ENCODE measurements around the gene GPI. TPM values are rescaled to one million over a fixed set of nuclear protein-coding genes. Genes with fewer than 3 reads are reported as not detected.

The GPI gene
- total RNA-seq, 1 experiment from 2014 or later, result 370 TPM

- Histone ChIP-seq H3K27ac (ENCODE audit: low read length) (no peak overlapping the region), H3K9me3 (ENCODE audit: control insufficient read depth, insufficient read depth, low read depth, low read length) (no peaks in the 10 kb centered on the region), H3K27me3 (ENCODE audit: control insufficient read depth, insufficient read depth, low read length) (no peaks in the 10 kb centered on the region), H3K4me1 (ENCODE audit: control insufficient read depth, insufficient read depth, low read length) (no peaks in the 10 kb centered on the region), H3K36me3 (ENCODE audit: control insufficient read depth, insufficient read depth, low read length) (peaks cover 9% of the 10 kb centered on the region; the same call in 1 of the 2 replicates), H3K4me3 (ENCODE audit: low read depth in 2 of 2, low read length in 2 of 2) (no peak overlapping the region)
- CTCF ChIA-PET, result no interaction called here
- ATAC-seq, result no peak
- BruUV-seq (replicated peaks), result no TSS peak
- POLR2A ChIA-PET, result no interaction called here
- no peak for TF ChIP-seq POLR2AphosphoS5 (IDR thresholded peaks at IDR 0.05; ENCODE audit: low read depth, low read length)
- TF ChIP-seq TCF7L2 (IDR thresholded peaks at IDR 0.05; ENCODE audit: low read depth, low read length), result no peak
- TF ChIP-seq REST (IDR thresholded peaks at IDR 0.05; ENCODE audit: insufficient read depth in 1 of 2, low read depth in 2 of 2, low read length in 1 of 2), result no peak
- TF ChIP-seq SIN3A (IDR thresholded peaks at IDR 0.05; ENCODE audit: borderline replicate concordance, insufficient read depth, low read depth, low read length), result no peak
- TF ChIP-seq, protein P1, sequence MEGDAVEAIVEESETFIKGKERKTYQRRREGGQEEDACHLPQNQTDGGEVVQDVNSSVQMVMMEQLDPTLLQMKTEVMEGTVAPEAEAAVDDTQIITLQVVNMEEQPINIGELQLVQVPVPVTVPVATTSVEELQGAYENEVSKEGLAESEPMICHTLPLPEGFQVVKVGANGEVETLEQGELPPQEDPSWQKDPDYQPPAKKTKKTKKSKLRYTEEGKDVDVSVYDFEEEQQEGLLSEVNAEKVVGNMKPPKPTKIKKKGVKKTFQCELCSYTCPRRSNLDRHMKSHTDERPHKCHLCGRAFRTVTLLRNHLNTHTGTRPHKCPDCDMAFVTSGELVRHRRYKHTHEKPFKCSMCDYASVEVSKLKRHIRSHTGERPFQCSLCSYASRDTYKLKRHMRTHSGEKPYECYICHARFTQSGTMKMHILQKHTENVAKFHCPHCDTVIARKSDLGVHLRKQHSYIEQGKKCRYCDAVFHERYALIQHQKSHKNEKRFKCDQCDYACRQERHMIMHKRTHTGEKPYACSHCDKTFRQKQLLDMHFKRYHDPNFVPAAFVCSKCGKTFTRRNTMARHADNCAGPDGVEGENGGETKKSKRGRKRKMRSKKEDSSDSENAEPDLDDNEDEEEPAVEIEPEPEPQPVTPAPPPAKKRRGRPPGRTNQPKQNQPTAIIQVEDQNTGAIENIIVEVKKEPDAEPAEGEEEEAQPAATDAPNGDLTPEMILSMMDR (IDR thresholded peaks at IDR 0.05), result no peak
- DNase-seq (ENCODE audit: low read depth, low spot score), result no peak
- intact Hi-C loops (cut with micrococcal nuclease; ENCODE audit: unreplicated experiment), result no loop called here
- in situ Hi-C loops (cut with HindIII; ENCODE audit: low pct_unique_long_range_greater_than_20kb, low sequenced_read_pairs), result no loop called here
Measured at GRCh38 chr19:34418300-34418699, 53.3 kb downstream of the GPI start.

DNA sequence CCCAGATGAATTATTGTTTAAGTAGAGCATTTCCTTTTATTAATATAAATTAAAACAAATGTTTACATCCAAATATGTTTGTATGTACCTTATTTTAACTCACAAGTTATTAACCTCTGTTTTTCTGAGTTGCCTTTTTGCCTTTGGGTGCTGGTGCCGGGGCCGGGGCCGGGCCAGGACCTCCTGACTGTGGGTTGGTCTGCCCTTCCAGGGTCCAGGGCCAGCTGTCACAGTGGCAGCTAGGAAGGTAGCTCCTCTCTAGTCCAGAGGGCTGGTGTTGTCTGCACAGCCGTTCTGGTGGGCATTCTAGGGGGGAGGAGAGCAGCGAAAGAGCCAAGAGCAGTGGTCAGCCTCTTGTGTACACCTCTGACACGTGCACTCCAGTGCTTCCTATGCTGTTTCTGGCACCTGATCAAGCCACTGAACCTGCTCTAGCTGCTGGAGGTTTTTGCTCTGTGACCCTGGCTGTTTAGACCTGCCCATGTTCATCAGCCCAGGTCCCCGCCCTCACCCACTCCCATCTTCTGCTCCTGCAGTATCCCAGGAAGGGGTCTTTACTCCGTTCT is 61.2 kb downstream of the GPI start:
- CTCF ChIA-PET, result no interaction called here
- Histone ChIP-seq H3K9me3 (ENCODE audit: control insufficient read depth, insufficient read depth, low read depth, low read length) (no peaks in the 10 kb centered on the region), H3K36me3 (ENCODE audit: control insufficient read depth, insufficient read depth, low read length) (peaks cover 22% of the 10 kb centered on the region), H3K27me3 (ENCODE audit: control insufficient read depth, insufficient read depth, low read length) (no peaks in the 10 kb centered on the region), H3K27ac (ENCODE audit: low read length) (no peak overlapping the region), H3K4me3 (ENCODE audit: low read depth in 2 of 2, low read length in 2 of 2) (no peak overlapping the region), H3K4me1 (ENCODE audit: control insufficient read depth, insufficient read depth, low read length) (peaks cover 10% of the 10 kb centered on the region)
- in situ Hi-C loops (cut with HindIII; ENCODE audit: low pct_unique_long_range_greater_than_20kb, low sequenced_read_pairs), result no loop called here
- BruUV-seq (replicated peaks), result no TSS peak
- DNase-seq (ENCODE audit: low read depth, low spot score), result no peak
- POLR2A ChIA-PET, result interaction anchor here (0.5 kb wide), 1 partner anchor 19 kb away, joined by 22 read pairs; no protein-coding TSS in a partner anchor
- TF ChIP-seq POLR2AphosphoS5 (IDR thresholded peaks at IDR 0.05; ENCODE audit: low read depth, low read length), result no peak
- TF ChIP-seq, protein P1 (IDR thresholded peaks at IDR 0.05), result no peak
- no peak for TF ChIP-seq SIN3A (IDR thresholded peaks at IDR 0.05; ENCODE audit: borderline replicate concordance, insufficient read depth, low read depth, low read length)
- no peak for TF ChIP-seq REST (IDR thresholded peaks at IDR 0.05; ENCODE audit: insufficient read depth in 1 of 2, low read depth in 2 of 2, low read length in 1 of 2)
- TF ChIP-seq TCF7L2 (IDR thresholded peaks at IDR 0.05; ENCODE audit: low read depth, low read length), result no peak
- ATAC-seq, result no peak
- intact Hi-C loops (cut with micrococcal nuclease; ENCODE audit: unreplicated experiment), result no loop called here

Data from Panc1 (cell line).